Bronchial epithelial cell (primary cell): ENCODE results near the gene TMEM18. TPM values are rescaled to one million over a fixed set of nuclear protein-coding genes. Genes with fewer than 3 reads are reported as not detected.

Experiments
- DNase-seq: peaks from one replicate; pipeline ENCODE4 v3.0.0-alpha.2; 2010; ENCODE audit warnings: low read depth
- FAIRE-seq: peaks from 2 replicates; lab custom pipeline; 2011; peaks lifted over from hg19 to GRCh38; lab: Jason Lieb, UNC
- H3K27me3 ChIP-seq: 2 replicates; pipeline ENCODE4 v1.5.1; 2011; ENCODE audit warnings: low read length; ENCODE audit not compliant: control insufficient read depth, insufficient read depth
- H3K36me3 ChIP-seq: 2 replicates; pipeline ENCODE4 v1.5.1; 2011; ENCODE audit warnings: low read length; ENCODE audit not compliant: control insufficient read depth, insufficient read depth
- H3K4me3 ChIP-seq: 2 replicates; pipeline ENCODE4 v1.5.1; 2011; ENCODE audit warnings: mild to moderate bottlenecking, low read depth, low read length, control low read depth
- total RNA-seq: library from RNA; depleted of rRNA; stranded (reverse); fragments of >200 nt; gene quantifications from 2 replicates; pipeline ENCODE4 v1.2.1, GENCODE V29; 2014
- TF ChIP-seq, protein P1 (sequence below): IDR thresholded peaks from 2 replicates; pipeline ENCODE4 v1.5.1; 2011; ENCODE audit warnings: mild to moderate bottlenecking, moderate library complexity, low read length, control low read depth, inconsistent platforms; ENCODE audit not compliant: insufficient read depth, severe bottlenecking

The TMEM18 gene
- total RNA-seq, 1 donor from 2014 or later = 30.5 TPM

DNA sequence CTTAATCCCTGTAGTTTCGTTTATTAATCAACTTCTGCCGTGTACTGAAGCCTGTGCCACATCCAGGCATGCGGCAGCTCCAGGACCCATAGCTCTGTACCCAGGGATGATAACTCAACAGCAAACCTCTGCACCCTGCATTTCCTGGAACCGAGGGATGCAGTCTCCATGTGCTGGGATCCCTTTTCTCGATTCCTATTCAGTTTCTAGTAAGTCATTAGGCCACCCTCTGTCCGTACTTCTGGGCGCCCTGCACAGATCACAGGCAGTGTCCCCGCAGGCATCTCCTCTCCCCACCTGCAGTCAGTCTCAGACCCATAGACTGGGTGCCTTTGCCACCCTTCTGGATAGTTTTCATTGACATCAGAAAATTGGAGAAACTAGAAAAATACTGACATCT is 18.8 kb downstream of the TMEM18 start:
- no peak for FAIRE-seq
- no peak for DNase-seq
- TF ChIP-seq, protein P1, sequence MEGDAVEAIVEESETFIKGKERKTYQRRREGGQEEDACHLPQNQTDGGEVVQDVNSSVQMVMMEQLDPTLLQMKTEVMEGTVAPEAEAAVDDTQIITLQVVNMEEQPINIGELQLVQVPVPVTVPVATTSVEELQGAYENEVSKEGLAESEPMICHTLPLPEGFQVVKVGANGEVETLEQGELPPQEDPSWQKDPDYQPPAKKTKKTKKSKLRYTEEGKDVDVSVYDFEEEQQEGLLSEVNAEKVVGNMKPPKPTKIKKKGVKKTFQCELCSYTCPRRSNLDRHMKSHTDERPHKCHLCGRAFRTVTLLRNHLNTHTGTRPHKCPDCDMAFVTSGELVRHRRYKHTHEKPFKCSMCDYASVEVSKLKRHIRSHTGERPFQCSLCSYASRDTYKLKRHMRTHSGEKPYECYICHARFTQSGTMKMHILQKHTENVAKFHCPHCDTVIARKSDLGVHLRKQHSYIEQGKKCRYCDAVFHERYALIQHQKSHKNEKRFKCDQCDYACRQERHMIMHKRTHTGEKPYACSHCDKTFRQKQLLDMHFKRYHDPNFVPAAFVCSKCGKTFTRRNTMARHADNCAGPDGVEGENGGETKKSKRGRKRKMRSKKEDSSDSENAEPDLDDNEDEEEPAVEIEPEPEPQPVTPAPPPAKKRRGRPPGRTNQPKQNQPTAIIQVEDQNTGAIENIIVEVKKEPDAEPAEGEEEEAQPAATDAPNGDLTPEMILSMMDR = no peak

DNA sequence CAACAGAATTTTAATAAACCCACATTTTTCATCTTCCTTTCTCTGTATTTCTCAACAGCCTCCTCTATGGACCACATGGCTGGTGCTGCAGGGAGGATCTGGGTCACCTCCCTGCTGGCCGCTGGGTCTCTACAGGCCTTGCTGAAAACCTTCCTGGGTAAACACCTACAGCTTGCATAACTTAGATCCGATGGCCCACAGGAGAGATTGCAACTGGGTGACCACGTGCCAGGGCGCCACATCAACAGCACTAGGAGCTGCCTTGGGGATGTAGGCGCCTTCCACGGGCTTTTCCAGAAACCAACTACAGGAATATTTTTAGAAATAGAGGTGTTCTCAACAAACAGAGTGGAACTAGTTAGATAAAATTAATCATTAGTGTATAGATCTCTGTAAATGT is 19.4 kb downstream of the TMEM18 start:
- DNase-seq (no peak), FAIRE-seq (no peak)
- H3K27me3 ChIP-seq = peaks cover 4% of the 10 kb centered on the region
- no peaks in the 10 kb centered on the region for H3K36me3 ChIP-seq
- no peak overlapping the region for H3K4me3 ChIP-seq
- TF ChIP-seq, protein P1 = no peak

More for the DNA sequence above, 18.8 kb downstream of the TMEM18 start:
- H3K36me3 ChIP-seq = no peaks in the 10 kb centered on the region
- no peak overlapping the region for H3K4me3 ChIP-seq
- H3K27me3 ChIP-seq = peaks cover 4% of the 10 kb centered on the region

DNA sequence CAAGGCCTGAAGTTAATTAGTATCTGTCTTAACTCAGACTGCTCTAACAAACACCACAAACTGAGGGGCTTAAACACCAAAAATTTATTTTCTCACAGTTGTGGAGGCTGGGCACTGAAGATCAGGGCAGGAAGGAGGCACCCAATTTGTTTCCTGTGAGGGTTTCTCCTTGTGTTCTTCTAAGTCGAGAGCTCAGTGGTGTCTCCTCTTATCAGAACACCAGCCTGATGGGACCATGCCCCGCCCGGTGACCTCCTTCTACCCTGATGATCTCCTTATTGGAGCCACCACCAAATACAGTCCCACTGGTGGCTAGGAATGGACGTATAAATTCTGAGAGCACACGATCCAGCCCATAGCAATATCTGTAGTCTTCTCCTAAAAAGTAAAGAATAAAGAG is 20.5 kb downstream of the TMEM18 start:
- FAIRE-seq = no peak

DNA sequence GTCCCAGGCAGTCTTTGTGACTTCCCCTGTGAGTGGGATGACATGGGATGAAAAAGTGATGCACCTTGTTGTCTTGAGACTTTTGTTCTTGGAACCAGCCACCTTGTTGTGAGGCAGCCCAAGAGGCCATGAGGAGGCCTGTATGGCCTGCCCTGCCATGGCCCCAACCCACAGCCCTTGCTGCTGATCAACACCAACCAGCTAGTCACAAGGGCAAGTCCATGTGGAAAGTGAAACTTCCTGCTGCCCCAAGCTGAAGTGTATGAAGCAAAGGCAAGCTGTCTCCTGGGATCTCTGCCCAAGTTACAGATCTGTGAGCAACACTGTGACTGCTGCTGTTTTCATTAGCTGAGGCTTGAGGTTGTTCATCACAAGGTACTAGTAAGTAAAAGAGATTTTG is 21.6 kb downstream of the TMEM18 start:
- DNase-seq = no peak
- Histone ChIP-seq H3K27me3 (peaks cover under 1% of the 10 kb centered on the region), H3K36me3 (no peaks in the 10 kb centered on the region), H3K4me3 (no peak overlapping the region)
- TF ChIP-seq, protein P1 = no peak
- no peak for FAIRE-seq

More for the DNA sequence above, 20.5 kb downstream of the TMEM18 start:
- Histone ChIP-seq H3K4me3 (no peak overlapping the region), H3K36me3 (no peaks in the 10 kb centered on the region), H3K27me3 (peaks cover 4% of the 10 kb centered on the region)
- no peak for DNase-seq
- TF ChIP-seq, protein P1 = no peak

DNA sequence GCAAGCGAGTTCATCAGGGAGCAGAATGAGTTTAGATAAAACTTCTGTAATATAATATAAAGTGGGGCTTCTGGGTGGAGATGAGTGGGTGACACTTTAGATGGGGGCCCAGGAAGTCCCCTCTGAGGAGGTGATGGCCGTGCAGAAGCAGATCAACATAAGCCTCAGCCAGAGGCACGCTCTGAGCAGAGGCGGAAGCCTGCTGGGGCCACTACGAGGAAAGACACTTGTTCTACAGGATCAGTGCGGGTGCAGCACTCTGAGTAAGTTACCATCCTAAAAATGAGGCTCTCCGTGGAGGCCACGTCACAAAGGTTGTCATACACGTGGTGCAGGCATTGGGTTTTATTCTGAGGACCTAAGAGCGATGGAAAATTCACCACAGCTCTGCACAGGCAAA is 22.3 kb downstream of the TMEM18 start:
- no peak for FAIRE-seq
- no peaks in the 10 kb centered on the region for H3K27me3 ChIP-seq
- TF ChIP-seq, protein P1 = no peak
- no peak for DNase-seq
- H3K4me3 ChIP-seq = no peak overlapping the region
- H3K36me3 ChIP-seq = no peaks in the 10 kb centered on the region
